H9 (cell line): ENCODE data around the gene SLC44A2. TPM values are rescaled to one million over a fixed set of nuclear protein-coding genes. Genes with fewer than 3 reads are reported as not detected.
A peak's percentile ranks its signal among the peaks of the same experiment; 100 is the strongest.

Source experiments
- DNase-seq: peaks from one replicate; pipeline ENCODE4 v3.0.0-alpha.2; 2017
- H2AFZ ChIP-seq: one replicate; pipeline ENCODE4 v1.6.1; 2013; ENCODE audit warnings: mild to moderate bottlenecking, low read length, control low read depth, moderate library complexity
- H2AK5ac ChIP-seq: 2 replicates; pipeline ENCODE4 v1.6.1; 2013; ENCODE audit warnings: low read length, control low read depth, mixed read lengths; ENCODE audit not compliant: insufficient read length
- H2BK120ac ChIP-seq: one replicate; pipeline ENCODE4 v1.6.1; 2013; ENCODE audit warnings: low read depth, mild to moderate bottlenecking, low read length, control low read depth, inconsistent platforms; ENCODE audit not compliant: poor library complexity, severe bottlenecking
- H2BK12ac ChIP-seq: 2 replicates; pipeline ENCODE4 v1.6.1; 2013; ENCODE audit warnings: low read length, control low read depth, mixed read lengths, low read depth; ENCODE audit not compliant: insufficient read length
- H2BK15ac ChIP-seq: 2 replicates; pipeline ENCODE4 v1.6.1; 2013; ENCODE audit warnings: low read depth, low read length, control low read depth
- H2BK20ac ChIP-seq: one replicate; pipeline ENCODE4 v1.6.1; 2013; ENCODE audit warnings: low read depth, mild to moderate bottlenecking, low read length, control low read depth, inconsistent platforms; ENCODE audit not compliant: poor library complexity, severe bottlenecking
- H2BK5ac ChIP-seq: 2 replicates; pipeline ENCODE4 v1.6.1; 2013; ENCODE audit warnings: low read length, control low read depth, mixed read lengths; ENCODE audit not compliant: insufficient read length
- H3K14ac ChIP-seq: 2 replicates; pipeline ENCODE4 v1.6.1; 2013; ENCODE audit warnings: low read length, control low read depth; ENCODE audit not compliant: insufficient read depth
- H3K18ac ChIP-seq: 2 replicates; pipeline ENCODE4 v1.6.1; 2013; ENCODE audit warnings: low read depth, mild to moderate bottlenecking, mixed read lengths, low read length, control low read depth; ENCODE audit not compliant: insufficient read length
- H3K23ac ChIP-seq: 2 replicates; pipeline ENCODE4 v1.6.1; 2013; ENCODE audit warnings: low read length, control low read depth, mixed read lengths, low read depth; ENCODE audit not compliant: insufficient read length
- H3K23me2 ChIP-seq: 2 replicates; pipeline ENCODE4 v1.6.1; 2013; ENCODE audit warnings: low read depth, mild to moderate bottlenecking, mixed read lengths, low read length, control low read depth; ENCODE audit not compliant: insufficient read length, poor library complexity, severe bottlenecking
- H3K27ac ChIP-seq: 2 replicates; pipeline ENCODE4 v1.5.1; 2013; ENCODE audit warnings: low read length, control low read depth, mixed read lengths, low read depth; ENCODE audit not compliant: insufficient read length
- H3K27me3 ChIP-seq: 2 replicates; pipeline ENCODE4 v1.6.1; 2013; ENCODE audit warnings: low read length, control low read depth, inconsistent platforms; ENCODE audit not compliant: insufficient read depth
- H3K4ac ChIP-seq: 2 replicates; pipeline ENCODE4 v1.6.1; 2013; ENCODE audit warnings: low read depth, mild to moderate bottlenecking, control low read depth, inconsistent platforms, low read length, moderate library complexity
- H3K4me1 ChIP-seq: 2 replicates; pipeline ENCODE4 v1.6.1; 2013; ENCODE audit warnings: low read length, control low read depth, inconsistent platforms; ENCODE audit not compliant: insufficient read depth
- H3K4me2 ChIP-seq: 2 replicates; pipeline ENCODE4 v1.6.1; 2013; ENCODE audit warnings: low read length, control low read depth, mixed read lengths; ENCODE audit not compliant: insufficient read length, insufficient read depth
- H3K56ac ChIP-seq: 2 replicates; pipeline ENCODE4 v1.6.1; 2013; ENCODE audit warnings: low read depth, mild to moderate bottlenecking, mixed read lengths, low read length, control low read depth; ENCODE audit not compliant: insufficient read length
- H3K79me1 ChIP-seq: 2 replicates; pipeline ENCODE4 v1.6.1; 2013; ENCODE audit warnings: low read depth, mild to moderate bottlenecking, moderate library complexity, low read length, control low read depth, inconsistent platforms; ENCODE audit not compliant: insufficient read depth, poor library complexity, severe bottlenecking
- H3K79me2 ChIP-seq: 2 replicates; pipeline ENCODE4 v1.6.1; 2013; ENCODE audit warnings: low read length, control low read depth, inconsistent platforms; ENCODE audit not compliant: insufficient read depth
- H3K9ac ChIP-seq: 2 replicates; pipeline ENCODE4 v1.6.1; 2013; ENCODE audit warnings: low read length, control low read depth, mixed read lengths; ENCODE audit not compliant: insufficient read length; ENCODE audit errors: extremely low read depth
- H3K9me3 ChIP-seq: one replicate; pipeline ENCODE4 v1.6.1; 2013; ENCODE audit warnings: low read depth, low read length, inconsistent platforms; ENCODE audit not compliant: control insufficient read depth
- H3T11ph ChIP-seq: one replicate; pipeline ENCODE4 v1.6.1; 2013; ENCODE audit warnings: mild to moderate bottlenecking, low read length, control low read depth, inconsistent platforms
- H4K20me1 ChIP-seq: one replicate; pipeline ENCODE4 v1.6.1; 2013; ENCODE audit not compliant: control insufficient read depth, insufficient read length, insufficient read depth
- H4K5ac ChIP-seq: 2 replicates; pipeline ENCODE4 v1.6.1; 2013; ENCODE audit warnings: low read depth, mild to moderate bottlenecking, mixed read lengths, low read length, control low read depth; ENCODE audit not compliant: insufficient read length
- H4K8ac ChIP-seq: replicated peaks from 2 replicates; pipeline ENCODE4 v1.6.1; 2013; ENCODE audit warnings: low read length, control low read depth, mixed read lengths, low read depth; ENCODE audit not compliant: insufficient read length
- H4K91ac ChIP-seq: 2 replicates; pipeline ENCODE4 v1.6.1; 2013; ENCODE audit warnings: low read depth, mild to moderate bottlenecking, moderate library complexity, mixed read lengths, low read length, control low read depth; ENCODE audit not compliant: insufficient read length
- H3K27ac Mint-ChIP-seq, 3 experiments: 2 replicates in 2 of 3; 3 replicates in 1 of 3; pipeline ENCODE4 v1.8.0; 2020 to 2021; ENCODE audit warnings: mixed read lengths in 3 of 3, mild to moderate bottlenecking in 1 of 3, moderate library complexity in 1 of 3
- H3K27me3 Mint-ChIP-seq: 2 replicates; pipeline ENCODE4 v1.8.0; 2021; ENCODE audit warnings: low read depth, mild to moderate bottlenecking, moderate library complexity, mixed read lengths
- H3K36me3 Mint-ChIP-seq, 3 experiments: 2 replicates in 2 of 3; 3 replicates in 1 of 3; pipeline ENCODE4 v1.8.0; 2020 to 2021; ENCODE audit warnings: low read depth in 3 of 3, mixed read lengths in 3 of 3; ENCODE audit not compliant: insufficient read depth in 1 of 3
- H3K4me1 Mint-ChIP-seq, 2 experiments: 2 replicates each; pipeline ENCODE4 v1.8.0; 2020; ENCODE audit warnings: mixed read lengths in 2 of 2
- H3K4me3 Mint-ChIP-seq, 2 experiments: 2 replicates in 1 of 2; 3 replicates in 1 of 2; pipeline ENCODE4 v1.8.0; 2020 to 2021; ENCODE audit warnings: mild to moderate bottlenecking in 2 of 2, mixed read lengths in 2 of 2, moderate library complexity in 1 of 2
- H3K9me3 Mint-ChIP-seq, 2 experiments: 2 replicates in 1 of 2; 3 replicates in 1 of 2; pipeline ENCODE4 v1.8.0; 2020; ENCODE audit warnings: mild to moderate bottlenecking in 2 of 2, mixed read lengths in 2 of 2, moderate library complexity in 1 of 2
- WGBS: extraction: QIAGEN DNeasy Blood & Tissue Kit; methylation state at CpG from one replicate; pipeline ENCODE4 v1.1.7; 2013; ENCODE audit warnings: missing lambda C conversion rate, low lambda C conversion rate, mixed read lengths; ENCODE audit not compliant: insufficient read length; ENCODE audit errors: extremely low coverage; 5-methylcytosine and 5-hydroxymethylcytosine counted together
- total RNA-seq: library from RNA; stranded (reverse); gene quantifications from 2 replicates; pipeline ENCODE4 v1.2.1, GENCODE V29; 2021
- TF ChIP-seq, protein P1 (sequence below): fragments of 200-600 bp; sonication (generic); conservative IDR thresholded peaks from 3 replicates; pipeline ENCODE4 v1.8.0; 2021; ENCODE audit warnings: antibody characterized with exemption, mild to moderate bottlenecking

Gene SLC44A2
- total RNA-seq, 1 experiment from 2014 or later, result 121 TPM

DNA sequence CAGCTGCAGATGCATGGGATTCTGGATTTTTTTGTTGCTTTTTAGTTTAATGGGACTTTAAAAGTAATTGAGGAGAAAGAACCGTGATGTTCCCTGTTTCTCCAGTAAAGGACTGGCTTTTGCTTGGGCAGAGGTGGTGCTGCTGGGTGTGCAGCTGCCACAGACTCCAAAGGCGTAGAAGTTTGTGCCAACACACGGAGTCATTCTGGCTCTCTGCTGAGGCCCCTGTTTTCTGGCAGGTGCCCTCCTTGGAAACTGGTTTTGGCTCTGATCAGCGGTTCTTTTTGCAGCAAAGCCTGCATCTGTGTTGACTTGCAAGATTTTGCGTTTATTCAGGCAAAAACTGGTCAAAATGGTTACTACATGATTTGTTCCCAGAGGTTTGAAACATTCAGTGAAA is 59.9 kb downstream of the SLC44A2 start:
- no peak overlapping the region for H3K4me2 ChIP-seq
- H3K9ac ChIP-seq, result no peak overlapping the region
- no peak for DNase-seq
- H3K9me3 ChIP-seq, result no peaks in the 10 kb centered on the region
- Mint-ChIP-seq H3K9me3 (no peaks in the 10 kb centered on the region), H3K4me3 (no peak overlapping the region), H3K27ac (peak overlapping the region in 1 of 3 experiments; percentile 10; a peak in 1 of 7 replicates), H3K27me3 (peaks cover 3% of the 10 kb centered on the region), H3K36me3 (peaks cover 58 to 98% (median 97%) of the 10 kb centered on the region in 3 experiments), H3K4me1 (no peaks in the 10 kb centered on the region)
- no peak overlapping the region for H4K8ac ChIP-seq
- H3K27me3 ChIP-seq, result no peaks in the 10 kb centered on the region
- H3K4ac ChIP-seq, result no peak overlapping the region
- no peak overlapping the region for H4K5ac ChIP-seq
- no peak overlapping the region for H3K23ac ChIP-seq
- no peak overlapping the region for H3K56ac ChIP-seq
- H2BK15ac ChIP-seq, result no peak overlapping the region
- no peak overlapping the region for H4K91ac ChIP-seq
- no peaks in the 10 kb centered on the region for H3K4me1 ChIP-seq
- H2BK120ac ChIP-seq, result no peak overlapping the region
- H2AK5ac ChIP-seq, result no peak overlapping the region
- no peak overlapping the region for H2AFZ ChIP-seq
- no peaks in the 10 kb centered on the region for H3K23me2 ChIP-seq
- no peak overlapping the region for H2BK12ac ChIP-seq
- H3T11ph ChIP-seq, result no peak overlapping the region
- TF ChIP-seq, protein P1, sequence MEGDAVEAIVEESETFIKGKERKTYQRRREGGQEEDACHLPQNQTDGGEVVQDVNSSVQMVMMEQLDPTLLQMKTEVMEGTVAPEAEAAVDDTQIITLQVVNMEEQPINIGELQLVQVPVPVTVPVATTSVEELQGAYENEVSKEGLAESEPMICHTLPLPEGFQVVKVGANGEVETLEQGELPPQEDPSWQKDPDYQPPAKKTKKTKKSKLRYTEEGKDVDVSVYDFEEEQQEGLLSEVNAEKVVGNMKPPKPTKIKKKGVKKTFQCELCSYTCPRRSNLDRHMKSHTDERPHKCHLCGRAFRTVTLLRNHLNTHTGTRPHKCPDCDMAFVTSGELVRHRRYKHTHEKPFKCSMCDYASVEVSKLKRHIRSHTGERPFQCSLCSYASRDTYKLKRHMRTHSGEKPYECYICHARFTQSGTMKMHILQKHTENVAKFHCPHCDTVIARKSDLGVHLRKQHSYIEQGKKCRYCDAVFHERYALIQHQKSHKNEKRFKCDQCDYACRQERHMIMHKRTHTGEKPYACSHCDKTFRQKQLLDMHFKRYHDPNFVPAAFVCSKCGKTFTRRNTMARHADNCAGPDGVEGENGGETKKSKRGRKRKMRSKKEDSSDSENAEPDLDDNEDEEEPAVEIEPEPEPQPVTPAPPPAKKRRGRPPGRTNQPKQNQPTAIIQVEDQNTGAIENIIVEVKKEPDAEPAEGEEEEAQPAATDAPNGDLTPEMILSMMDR, result no peak
- peaks cover 3% of the 10 kb centered on the region; the same call in 1 of the 2 replicates for H3K79me2 ChIP-seq
- H3K14ac ChIP-seq, result no peak overlapping the region
- peaks cover 3% of the 10 kb centered on the region for H4K20me1 ChIP-seq
- H2BK20ac ChIP-seq, result no peak overlapping the region
- no peak overlapping the region for H3K27ac ChIP-seq
- H2BK5ac ChIP-seq, result no peak overlapping the region
- peaks cover 8% of the 10 kb centered on the region for H3K79me1 ChIP-seq
- no peak overlapping the region for H3K18ac ChIP-seq
- no CpG with 5 or more reads among the region's 5 CpGs for WGBS
